Stimulated activated CD8-positive, alpha-beta memory T cell treated with anti-CD3 and anti-CD28 coated beads, Interleukin-12 subunit alpha, Interleukin-12 subunit beta, amount 100 ng/mL, for 24 hours (primary cell): ENCODE results near the gene HOXB8.
A peak's percentile ranks its signal among the peaks of the same experiment; 100 is the strongest.

Experiments used
- DNase-seq: peaks from one replicate; pipeline ENCODE4 v3.0.0-alpha.2; 2020; ENCODE audit errors: extremely low read depth

HOXB8 gene

GRCh38 chr17:48596000-48596734 lies 18.9 kb downstream of the HOXB8 start:
- no peak for DNase-seq

GRCh38 chr17:48595278-48595999 lies 19.7 kb downstream of the HOXB8 start:
- DNase-seq, result no peak

- DNase-seq, result no peak
These were observed 20.4 kb downstream of the HOXB8 start for GRCh38 chr17:48594538-48595277.

GRCh38 chr17:48593840-48594537 lies 21.1 kb downstream of the HOXB8 start:
- peak; percentile 52 for DNase-seq

GRCh38 chr17:48593126-48593829 lies 21.8 kb downstream of the HOXB8 start, which contains the start of gene HOXB5:
Gene HOXB5 (minus strand): TSS chr17:48593779. CDS start chr17:48593682, 97 bp downstream.
- no peak for DNase-seq

GRCh38 chr17:48592577-48592976 lies 22.5 kb downstream of the HOXB8 start:
- DNase-seq, result no peak

- DNase-seq, result no peak
These were observed 23.0 kb downstream of the HOXB8 start for GRCh38 chr17:48592057-48592514.

- DNase-seq, result no peak
These were observed 23.6 kb downstream of the HOXB8 start for GRCh38 chr17:48591255-48592056.

- DNase-seq, result no peak
These were observed 24.4 kb downstream of the HOXB8 start for GRCh38 chr17:48590607-48591161.

- DNase-seq, result no peak
These were observed 25.1 kb downstream of the HOXB8 start, which contains the start of gene HOXB3 for GRCh38 chr17:48589831-48590606. Gene HOXB3 (minus strand): TSS chr17:48590241. CDS start chr17:48552474, 37,767 bp downstream.

- no peak for DNase-seq
These were observed 25.8 kb downstream of the HOXB8 start for GRCh38 chr17:48589060-48589830.

GRCh38 chr17:48588528-48588927 lies 26.6 kb downstream of the HOXB8 start:
- DNase-seq, result no peak

GRCh38 chr17:48588074-48588415 lies 27.0 kb downstream of the HOXB8 start:
- DNase-seq, result no peak

GRCh38 chr17:48587276-48588073 lies 27.6 kb downstream of the HOXB8 start:
- no peak for DNase-seq

- DNase-seq, result no peak
These were observed 28.5 kb downstream of the HOXB8 start for GRCh38 chr17:48586355-48587258.

- no peak for DNase-seq
These were observed 30.8 kb downstream of the HOXB8 start for GRCh38 chr17:48584223-48584741.
